Glutamatergic neuron (in vitro differentiated cells): ENCODE measurements around the gene PTBP3. TPM values are rescaled to one million over a fixed set of nuclear protein-coding genes. Genes with fewer than 3 reads are reported as not detected.
"Not testable (repeated sequence)": the region's sequence is repeated elsewhere in the genome, so short reads cannot be mapped to it uniquely, and the experiment has no call there.

Experiments
- DNase-seq: peaks from one replicate; pipeline ENCODE4 v3.0.0; 2022
- H3K27ac Mint-ChIP-seq: one replicate; pipeline ENCODE4 v1.8.0; 2020; ENCODE audit warnings: mild to moderate bottlenecking, mixed read lengths, inconsistent platforms; ENCODE audit not compliant: unreplicated experiment
- H3K27me3 Mint-ChIP-seq: one replicate; pipeline ENCODE4 v1.8.0; 2020; ENCODE audit warnings: mild to moderate bottlenecking, moderate library complexity, mixed read lengths, inconsistent platforms; ENCODE audit not compliant: unreplicated experiment
- H3K36me3 Mint-ChIP-seq: one replicate; pipeline ENCODE4 v1.8.0; 2020; ENCODE audit warnings: mild to moderate bottlenecking, mixed read lengths, inconsistent platforms; ENCODE audit not compliant: unreplicated experiment
- H3K4me1 Mint-ChIP-seq: one replicate; pipeline ENCODE4 v1.8.0; 2020; ENCODE audit warnings: mild to moderate bottlenecking, low read depth, mixed read lengths, inconsistent platforms; ENCODE audit not compliant: unreplicated experiment
- H3K4me3 Mint-ChIP-seq: one replicate; pipeline ENCODE4 v1.8.0; 2020; ENCODE audit warnings: mild to moderate bottlenecking, mixed read lengths, inconsistent platforms; ENCODE audit not compliant: unreplicated experiment
- H3K9me3 Mint-ChIP-seq: one replicate; pipeline ENCODE4 v1.8.0; 2020; ENCODE audit warnings: mild to moderate bottlenecking, moderate library complexity, mixed read lengths, inconsistent platforms; ENCODE audit not compliant: unreplicated experiment
- total RNA-seq: library from RNA; stranded (reverse); fragmentation: NEBNext Ultra II Directional; extraction: Animal tissue kit (Norgen Biotek cat#: 25700); gene quantifications from one replicate; pipeline ENCODE4 v1.2.1, GENCODE V29; 2021; ENCODE audit not compliant: unreplicated experiment
- TF ChIP-seq, protein P1 (sequence below): fragments of 200-600 bp; sonication (generic); IDR thresholded peaks from one replicate; pipeline ENCODE4 v1.5.0; 2021; ENCODE audit not compliant: partially characterized antibody, unreplicated experiment

The PTBP3 gene
- total RNA-seq, 1 donor from 2014 or later = 48.6 TPM

DNA sequence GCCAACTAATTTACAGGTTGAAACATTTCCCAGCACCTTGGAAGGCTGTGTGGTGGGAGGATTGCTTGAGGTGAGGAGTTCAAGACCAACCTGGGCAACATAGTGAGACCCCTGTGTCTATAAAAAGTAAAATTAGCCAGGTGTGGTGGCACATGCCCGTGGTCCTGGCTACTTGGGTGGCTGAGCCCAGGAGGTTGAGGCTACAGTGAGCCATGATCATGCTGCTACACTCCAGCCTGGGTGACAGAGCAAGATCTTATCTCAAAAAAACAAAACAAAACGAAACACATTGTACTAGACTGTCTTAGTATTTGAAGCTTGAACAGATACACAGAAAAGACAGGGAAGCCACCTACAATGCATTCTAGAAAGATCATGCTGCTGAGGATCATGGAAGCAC is 43.7 kb upstream of the PTBP3 start:
- Mint-ChIP-seq H3K4me3 (no peak overlapping the region), H3K4me1 (peaks cover 3% of the 10 kb centered on the region), H3K36me3 (no peaks in the 10 kb centered on the region), H3K27ac (no peak overlapping the region), H3K9me3 (peaks cover 5% of the 10 kb centered on the region), H3K27me3 (no peaks in the 10 kb centered on the region)
- TF ChIP-seq, protein P1, sequence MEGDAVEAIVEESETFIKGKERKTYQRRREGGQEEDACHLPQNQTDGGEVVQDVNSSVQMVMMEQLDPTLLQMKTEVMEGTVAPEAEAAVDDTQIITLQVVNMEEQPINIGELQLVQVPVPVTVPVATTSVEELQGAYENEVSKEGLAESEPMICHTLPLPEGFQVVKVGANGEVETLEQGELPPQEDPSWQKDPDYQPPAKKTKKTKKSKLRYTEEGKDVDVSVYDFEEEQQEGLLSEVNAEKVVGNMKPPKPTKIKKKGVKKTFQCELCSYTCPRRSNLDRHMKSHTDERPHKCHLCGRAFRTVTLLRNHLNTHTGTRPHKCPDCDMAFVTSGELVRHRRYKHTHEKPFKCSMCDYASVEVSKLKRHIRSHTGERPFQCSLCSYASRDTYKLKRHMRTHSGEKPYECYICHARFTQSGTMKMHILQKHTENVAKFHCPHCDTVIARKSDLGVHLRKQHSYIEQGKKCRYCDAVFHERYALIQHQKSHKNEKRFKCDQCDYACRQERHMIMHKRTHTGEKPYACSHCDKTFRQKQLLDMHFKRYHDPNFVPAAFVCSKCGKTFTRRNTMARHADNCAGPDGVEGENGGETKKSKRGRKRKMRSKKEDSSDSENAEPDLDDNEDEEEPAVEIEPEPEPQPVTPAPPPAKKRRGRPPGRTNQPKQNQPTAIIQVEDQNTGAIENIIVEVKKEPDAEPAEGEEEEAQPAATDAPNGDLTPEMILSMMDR = no peak
- no peak for DNase-seq

DNA sequence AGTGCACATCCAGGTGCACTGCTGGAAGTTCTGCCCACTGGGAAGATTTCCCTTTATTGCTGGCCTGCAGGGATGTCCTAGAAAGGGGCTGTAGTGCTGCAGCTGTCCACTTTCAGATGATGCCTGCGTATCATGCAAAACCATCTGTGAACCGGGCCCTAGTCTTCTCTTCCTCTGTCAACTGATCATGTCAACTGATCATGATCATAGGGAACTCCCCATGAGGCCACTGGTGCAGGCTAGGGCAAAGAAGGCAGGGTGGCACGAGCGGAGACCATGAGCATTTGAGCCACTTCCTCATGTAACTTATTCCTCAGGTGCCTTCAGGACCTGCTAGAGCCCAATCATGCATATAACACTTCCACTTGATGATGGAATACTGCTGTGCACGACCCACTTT is 41.9 kb upstream of the PTBP3 start:
- Mint-ChIP-seq H3K36me3 (no peaks in the 10 kb centered on the region), H3K4me3 (no peak overlapping the region), H3K27ac (no peak overlapping the region), H3K27me3 (no peaks in the 10 kb centered on the region), H3K4me1 (peaks cover 3% of the 10 kb centered on the region), H3K9me3 (peaks cover 3% of the 10 kb centered on the region)
- TF ChIP-seq, protein P1 = no peak
- no peak for DNase-seq

DNA sequence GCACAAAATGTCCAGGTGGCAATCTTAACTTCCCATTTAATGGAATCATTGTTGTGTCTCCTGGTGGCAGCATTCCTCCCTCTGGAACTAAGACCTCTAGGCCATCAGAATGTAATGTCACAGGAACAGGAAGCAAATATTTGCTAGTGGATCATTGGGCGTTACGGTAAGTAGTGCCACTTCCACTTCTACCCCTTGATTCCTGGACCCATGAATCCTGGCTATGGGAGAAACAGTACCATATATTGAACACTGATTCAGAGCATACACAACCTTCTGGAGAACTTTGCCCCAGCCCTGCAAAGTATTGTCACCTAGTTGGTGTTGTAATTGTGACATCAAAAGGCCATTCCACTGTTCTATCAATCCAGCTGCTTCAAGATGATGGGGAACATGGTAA is 40.8 kb upstream of the PTBP3 start:
- not testable (repeated sequence) for H3K36me3 Mint-ChIP-seq, H3K4me3 Mint-ChIP-seq, DNase-seq, H3K4me1 Mint-ChIP-seq, H3K27me3 Mint-ChIP-seq, H3K27ac Mint-ChIP-seq, H3K9me3 Mint-ChIP-seq

DNA sequence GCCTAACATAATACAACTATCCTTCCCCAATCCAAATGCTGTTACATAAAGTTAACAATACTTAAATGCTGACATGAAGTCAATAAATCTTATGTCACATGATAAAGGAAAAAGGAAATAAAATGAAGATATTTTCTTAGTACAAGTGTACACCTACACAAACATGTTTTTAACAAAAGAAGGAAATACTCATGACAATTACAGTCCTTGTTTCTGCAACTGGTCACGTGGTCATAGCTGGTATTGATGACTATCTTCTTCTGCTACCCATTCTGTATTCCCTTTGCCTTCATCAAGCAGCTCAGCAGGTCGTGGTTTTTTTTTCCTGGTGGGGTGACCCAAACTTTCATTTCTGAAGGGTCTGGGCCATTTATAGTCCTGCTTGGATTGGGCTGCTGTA is 40.2 kb upstream of the PTBP3 start:
- not testable (repeated sequence) for H3K36me3 Mint-ChIP-seq, H3K4me1 Mint-ChIP-seq, H3K27ac Mint-ChIP-seq, DNase-seq, H3K4me3 Mint-ChIP-seq, H3K9me3 Mint-ChIP-seq, H3K27me3 Mint-ChIP-seq

DNA sequence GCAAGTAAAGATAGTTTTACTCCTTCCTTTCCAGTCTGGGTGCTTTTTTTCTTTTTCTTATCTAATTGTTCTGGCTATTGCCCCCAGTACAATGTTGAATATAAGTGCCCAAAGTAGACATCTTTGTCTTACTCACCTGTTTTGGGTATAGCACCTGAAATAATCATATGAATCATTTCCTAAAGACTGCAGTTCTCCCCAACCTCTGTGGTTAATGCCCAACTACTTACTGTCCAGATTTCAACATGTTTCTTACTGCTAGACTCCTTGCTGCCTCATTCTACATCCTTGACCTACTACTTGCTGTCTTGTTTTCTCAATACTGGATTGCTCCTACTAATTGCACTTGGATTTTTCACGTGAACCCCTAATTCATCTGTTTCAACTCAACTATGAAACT is 37.6 kb upstream of the PTBP3 start:
- Mint-ChIP-seq H3K9me3 (no peaks in the 10 kb centered on the region), H3K27me3 (no peaks in the 10 kb centered on the region), H3K27ac (no peak overlapping the region), H3K36me3 (peaks cover 4% of the 10 kb centered on the region), H3K4me3 (no peak overlapping the region), H3K4me1 (no peaks in the 10 kb centered on the region)
- DNase-seq = no peak
- TF ChIP-seq, protein P1 = no peak

DNA sequence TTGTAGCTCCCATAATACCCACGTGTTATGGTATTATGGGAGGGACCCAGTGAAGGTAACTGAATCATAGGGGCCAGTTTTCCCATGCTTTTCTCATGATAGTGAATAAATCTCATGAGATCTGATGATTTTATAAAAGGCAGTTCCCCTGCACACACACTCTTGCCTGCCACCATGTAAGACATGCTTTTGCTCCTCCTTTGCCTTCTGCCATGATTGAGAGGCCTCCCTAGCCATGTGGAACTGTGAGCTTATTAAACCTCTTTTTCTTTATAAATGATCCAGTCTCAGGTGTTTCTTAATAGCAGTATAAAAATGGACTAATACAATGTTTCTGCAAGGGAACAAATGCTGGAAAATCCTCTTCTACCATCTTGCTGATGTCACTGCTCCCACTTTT is 36.4 kb upstream of the PTBP3 start:
- Mint-ChIP-seq H3K4me3 (no peak overlapping the region), H3K27ac (no peak overlapping the region), H3K36me3 (peaks cover 15% of the 10 kb centered on the region), H3K4me1 (no peaks in the 10 kb centered on the region), H3K27me3 (no peaks in the 10 kb centered on the region), H3K9me3 (no peaks in the 10 kb centered on the region)
- no peak for DNase-seq
- TF ChIP-seq, protein P1 = no peak
